HG03521 (cell line): ENCODE data around the gene SGCA.

Experiments
- ATAC-seq: cut with Tn5 transposase; IDR thresholded peaks from one replicate; pipeline ENCODE4 v1.9.1; 2021; ENCODE audit warnings: mild to moderate bottlenecking, moderate library complexity; ENCODE audit not compliant: unreplicated experiment

Gene SGCA

DNA sequence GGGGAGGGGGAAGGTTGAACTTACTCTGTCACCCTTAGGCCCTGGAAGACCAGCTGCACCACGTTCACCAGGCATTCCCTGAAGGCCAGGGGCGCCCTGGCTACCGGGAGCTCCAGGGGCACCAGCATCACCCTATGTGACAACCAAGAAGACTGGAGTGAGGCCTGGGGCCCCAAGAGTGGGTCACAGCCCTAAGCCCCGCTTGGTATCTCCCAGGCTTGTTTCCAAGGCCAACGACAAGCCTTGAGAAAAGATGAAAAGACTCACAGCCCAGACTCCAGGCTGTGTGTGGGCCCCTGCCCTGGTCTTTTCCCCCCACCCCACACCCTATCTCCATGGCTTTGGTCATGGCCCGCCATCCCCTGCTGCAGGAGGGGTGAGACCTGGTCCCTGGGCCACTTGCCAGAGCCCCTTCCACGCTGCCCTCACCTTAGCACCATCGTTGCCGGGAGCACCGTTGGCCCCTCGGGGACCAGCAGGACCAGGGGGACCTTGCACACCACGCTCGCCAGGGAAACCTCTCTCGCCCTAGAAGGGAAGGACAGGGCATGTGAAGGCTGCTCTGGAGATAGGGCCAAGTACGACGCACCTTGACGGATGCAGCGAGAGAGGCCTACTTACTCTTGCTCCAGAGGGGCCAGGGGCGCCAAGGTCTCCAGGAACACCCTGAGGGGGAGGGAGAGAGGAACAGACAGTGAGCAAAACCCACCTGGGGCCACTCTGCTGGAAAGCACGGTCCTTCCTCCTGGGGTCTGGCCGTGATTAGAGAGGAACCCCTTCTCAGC is 25.7 kb downstream of the SGCA start:
- no peak for ATAC-seq

- ATAC-seq = no peak
These were observed 26.4 kb downstream of the SGCA start for GRCh38 chr17:50192144-50192617.

GRCh38 chr17:50192618-50193291 is 26.9 kb downstream of the SGCA start:
- ATAC-seq = no peak

GRCh38 chr17:50194140-50194933 is 28.5 kb downstream of the SGCA start:
- ATAC-seq = no peak

- ATAC-seq = no peak
These were observed 29.4 kb downstream of the SGCA start for GRCh38 chr17:50194934-50195865.

- no peak for ATAC-seq
These were observed 30.2 kb downstream of the SGCA start for GRCh38 chr17:50196036-50196435.

DNA sequence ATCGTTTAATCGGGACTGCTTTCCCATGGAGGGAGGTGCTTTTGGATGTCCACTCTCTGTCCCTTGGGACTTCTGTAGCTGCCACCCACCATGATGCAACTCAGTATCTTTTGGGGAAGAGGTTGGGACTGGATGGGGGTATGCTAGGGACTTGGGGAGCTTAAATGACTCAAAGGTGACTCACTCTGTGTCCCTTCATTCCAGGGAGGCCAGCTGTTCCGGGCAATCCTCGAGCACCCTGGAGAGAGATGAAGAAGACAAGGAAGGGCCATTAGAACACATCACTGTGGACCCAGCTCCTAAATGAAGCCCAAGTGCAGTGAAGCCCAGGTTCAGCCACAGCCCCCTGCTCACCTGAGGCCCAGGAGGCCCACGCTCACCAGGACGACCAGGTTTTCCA is 31.0 kb downstream of the SGCA start:
- ATAC-seq = no peak

GRCh38 chr17:50198026-50198669 is 32.3 kb downstream of the SGCA start:
- no peak for ATAC-seq

DNA sequence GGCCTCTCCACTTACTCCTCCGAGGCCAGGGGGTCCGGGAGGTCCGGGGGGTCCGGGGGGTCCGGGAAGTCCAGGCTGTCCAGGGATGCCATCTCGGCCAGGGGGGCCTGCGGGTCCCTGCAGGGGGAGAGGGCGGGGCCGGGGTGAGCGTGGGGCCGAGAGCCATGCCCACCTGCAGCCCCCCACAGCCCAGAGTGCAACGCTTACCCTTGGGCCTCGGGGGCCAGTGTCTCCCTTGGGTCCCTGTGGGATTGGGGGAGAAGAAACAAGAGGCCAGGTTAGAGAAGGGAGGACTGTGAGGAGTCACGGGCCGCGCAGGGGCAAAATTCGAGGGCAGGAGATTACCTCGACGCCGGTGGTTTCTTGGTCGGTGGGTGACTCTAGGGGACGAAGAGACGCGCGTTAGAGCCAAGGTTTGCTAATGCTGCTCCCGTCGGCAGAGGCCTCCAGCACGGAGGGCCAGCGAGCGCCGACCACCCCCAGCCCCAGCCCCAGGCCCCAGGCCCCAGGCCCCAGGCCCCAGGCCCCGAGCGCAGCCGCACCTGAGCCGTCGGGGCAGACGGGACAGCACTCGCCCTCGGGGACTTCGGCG is 33.5 kb downstream of the SGCA start:
- ATAC-seq = no peak

DNA sequence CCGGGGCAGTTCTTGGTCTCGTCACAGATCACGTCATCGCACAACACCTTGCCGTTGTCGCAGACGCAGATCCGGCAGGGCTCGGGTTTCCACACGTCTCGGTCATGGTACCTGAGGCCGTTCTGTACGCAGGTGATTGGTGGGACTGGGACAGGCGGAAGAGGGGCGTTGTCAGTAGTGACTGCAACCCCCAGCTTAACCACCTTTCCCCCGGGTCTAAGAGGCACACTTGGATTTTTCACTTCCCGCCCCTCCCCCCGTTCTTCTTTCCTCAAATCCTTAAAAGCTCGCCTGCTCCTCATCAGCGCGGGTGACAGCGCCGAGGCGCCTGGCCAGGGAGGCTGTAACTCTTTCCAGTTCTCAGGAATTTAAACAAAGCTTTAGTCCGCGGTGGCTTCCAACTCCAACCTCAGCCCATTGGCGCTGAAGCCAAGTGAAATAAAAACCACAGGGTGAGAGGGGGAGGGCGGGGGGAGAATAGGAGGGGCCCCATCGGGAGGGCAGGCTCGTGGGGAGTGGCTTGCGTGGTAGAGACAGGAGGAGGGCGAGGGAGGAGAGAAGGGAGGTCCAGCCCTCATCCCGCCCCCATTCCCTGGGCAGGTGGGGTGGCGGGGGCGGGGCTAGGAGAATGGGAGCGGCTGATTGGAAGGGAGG is 34.1 kb downstream of the SGCA start:
- no peak for ATAC-seq

DNA sequence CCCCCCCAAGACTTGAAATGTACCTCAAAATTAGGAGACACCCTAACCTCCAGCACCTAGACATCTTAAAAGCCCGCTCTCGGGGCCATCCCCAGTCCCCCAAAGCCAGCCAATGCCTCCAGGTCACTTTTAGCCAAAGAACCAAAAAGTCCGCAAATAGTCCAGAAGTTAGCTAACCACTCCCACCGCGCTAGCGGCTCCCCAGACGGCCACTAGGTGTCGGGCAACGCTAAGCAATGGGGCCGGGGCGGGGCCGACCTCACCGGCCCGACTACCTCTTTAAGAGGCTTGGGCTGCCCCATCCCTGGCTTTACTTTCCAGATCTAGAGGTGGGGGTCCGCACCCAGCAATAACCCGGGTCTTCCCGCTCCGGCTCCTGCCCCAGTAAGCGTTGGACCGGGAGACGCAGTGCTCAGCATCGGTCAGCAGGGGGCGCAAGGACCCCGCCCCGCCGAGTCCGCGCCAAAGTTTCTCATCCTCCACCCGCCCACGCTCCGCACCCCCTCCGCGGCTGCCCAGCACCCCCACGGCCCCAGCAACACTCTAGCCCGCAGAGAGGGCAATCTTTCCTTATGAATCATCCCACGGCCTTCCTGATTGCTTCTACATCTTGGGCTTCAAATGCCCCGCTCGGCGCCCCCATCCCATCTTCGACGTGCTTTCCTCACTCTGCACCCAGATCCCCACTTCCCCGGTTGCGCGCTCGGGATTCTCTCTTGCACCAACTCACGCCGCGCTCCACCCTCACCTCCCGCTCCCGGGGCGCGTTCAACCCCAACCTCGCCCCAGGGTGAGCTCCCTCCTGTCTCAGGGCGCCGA is 34.9 kb downstream of the SGCA start:
- ATAC-seq = no peak

DNA sequence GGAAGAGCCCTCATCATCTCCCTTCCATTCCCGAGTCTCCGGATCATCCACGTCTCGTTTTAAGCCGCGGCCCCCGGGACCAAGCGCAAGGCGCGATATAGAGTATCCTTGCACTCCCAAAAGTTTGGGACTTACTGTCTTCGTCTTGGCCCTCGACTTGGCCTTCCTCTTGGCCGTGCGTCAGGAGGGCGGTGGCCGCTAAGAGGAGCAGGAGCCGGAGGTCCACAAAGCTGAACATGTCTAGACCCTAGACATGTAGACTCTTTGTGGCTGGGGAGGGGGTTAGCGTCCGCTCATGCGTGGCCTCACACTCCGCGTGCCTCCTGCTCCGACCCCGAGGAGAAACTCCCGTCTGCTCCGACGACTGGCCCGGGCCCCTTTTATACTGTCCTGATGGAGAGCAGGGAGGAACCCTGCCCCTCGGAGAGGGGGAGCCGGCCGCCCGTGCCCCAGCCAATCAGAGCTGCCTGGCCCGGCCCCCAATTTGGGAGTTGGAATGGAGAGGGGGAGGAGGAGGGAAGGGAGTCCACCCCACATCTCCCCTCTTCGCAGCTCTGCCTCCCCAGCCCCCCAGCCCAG is 35.6 kb downstream of the SGCA start, which contains the start of gene COL1A1:
Gene COL1A1, minus strand, starts transcription at position 356 of the 579 bp plus-strand sequence. Its CDS starts 118 bp downstream, at position 238.
- ATAC-seq = no peak

- no peak for ATAC-seq
These were observed 37.3 kb downstream of the SGCA start for GRCh38 chr17:50203086-50203485.

GRCh38 chr17:50203604-50204345 is 38.0 kb downstream of the SGCA start:
- no peak for ATAC-seq

DNA sequence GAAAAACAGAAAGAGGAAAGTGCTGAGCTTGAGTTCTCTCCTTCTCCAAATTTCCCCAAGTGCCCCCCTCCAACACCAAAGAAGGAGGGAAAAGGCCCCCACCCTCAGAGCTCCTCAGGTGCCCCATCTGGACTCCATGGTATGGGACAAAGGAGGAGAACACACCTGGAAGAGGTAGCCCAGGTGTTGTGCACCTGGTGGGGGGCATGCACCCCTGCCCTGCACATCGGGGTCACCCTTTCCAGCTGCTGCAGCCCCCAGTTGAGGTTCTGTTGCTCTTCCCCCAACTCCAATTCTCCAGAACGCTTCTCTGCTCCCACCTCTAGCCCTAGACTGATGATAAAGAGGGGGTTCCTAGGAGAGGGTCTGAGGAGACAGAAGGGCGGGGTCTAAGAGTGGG is 38.6 kb downstream of the SGCA start:
- no peak for ATAC-seq

GRCh38 chr17:50205111-50205962 is 39.5 kb downstream of the SGCA start:
- ATAC-seq = no peak
